ENCODE data around the gene VAT1L.

The VAT1L gene

GRCh38 chr16:77995843-77996455 lies 207.6 kb downstream of the VAT1L start:
- Histone ChIP-seq H3K9me2 (replicated peaks; ENCODE audit: insufficient read depth, low read length) (no peaks in the 10 kb centered on the region), H3K9ac (ENCODE audit: low read length) (no peak overlapping the region), H3K27me3 (replicated peaks; ENCODE audit: insufficient read depth, low read length) (no peaks in the 10 kb centered on the region), H3K27ac (ENCODE audit: low read length) (no peak overlapping the region), H3K9me3 (replicated peaks; ENCODE audit: insufficient read depth, low read length) (no peaks in the 10 kb centered on the region), H3K79me2 (ENCODE audit: low read length) (no peaks in the 10 kb centered on the region), H3K4me1 (ENCODE audit: low read length) (no peaks in the 10 kb centered on the region), H2AFZ (ENCODE audit: low read length) (no peak overlapping the region), H3F3A (ENCODE audit: insufficient read depth, low read length) (no peaks in the 10 kb centered on the region), H3K4me2 (ENCODE audit: low read depth, low read length) (no peak overlapping the region), H4K20me1 (ENCODE audit: insufficient read depth, low read length) (no peaks in the 10 kb centered on the region), H3K4me3 (ENCODE audit: low read length) (no peak overlapping the region), H3K36me3 (replicated peaks; ENCODE audit: insufficient read depth, low read length) (no peaks in the 10 kb centered on the region)
- TF ChIP-seq CTCF (IDR thresholded peaks at IDR 0.05; ENCODE audit: low read length) (no peak), EZH2phosphoT487 (IDR thresholded peaks at IDR 0.05; ENCODE audit: low read length) (no peak), EZH2 (optimal IDR thresholded peaks at IDR 0.05; ENCODE audit: low read depth, low read length) (no peak)
- DNase-seq, result no peak

GRCh38 chr16:77998350-77999023 lies 210.1 kb downstream of the VAT1L start:
- TF ChIP-seq EZH2phosphoT487 (IDR thresholded peaks at IDR 0.05; ENCODE audit: low read length) (no peak), EZH2 (optimal IDR thresholded peaks at IDR 0.05; ENCODE audit: low read depth, low read length) (no peak), CTCF (IDR thresholded peaks at IDR 0.05; ENCODE audit: low read length) (no peak)
- no peaks in the 10 kb centered on the region for H3K79me2 ChIP-seq (ENCODE audit: low read length)
- H3F3A ChIP-seq (ENCODE audit: insufficient read depth, low read length), result no peaks in the 10 kb centered on the region
- no peak overlapping the region for H3K27ac ChIP-seq (ENCODE audit: low read length)
- H3K4me3 ChIP-seq (ENCODE audit: low read length), result no peak overlapping the region
- H3K27me3 ChIP-seq (replicated peaks; ENCODE audit: insufficient read depth, low read length), result no peaks in the 10 kb centered on the region
- H3K9me3 ChIP-seq (replicated peaks; ENCODE audit: insufficient read depth, low read length), result no peaks in the 10 kb centered on the region
- no peak overlapping the region for H3K9ac ChIP-seq (ENCODE audit: low read length)
- no peak overlapping the region for H2AFZ ChIP-seq (ENCODE audit: low read length)
- no peaks in the 10 kb centered on the region for H3K4me1 ChIP-seq (ENCODE audit: low read length)
- no peak overlapping the region for H3K4me2 ChIP-seq (ENCODE audit: low read depth, low read length)
- no peaks in the 10 kb centered on the region for H3K36me3 ChIP-seq (replicated peaks; ENCODE audit: insufficient read depth, low read length)
- no peaks in the 10 kb centered on the region for H4K20me1 ChIP-seq (ENCODE audit: insufficient read depth, low read length)
- DNase-seq, result no peak
- H3K9me2 ChIP-seq (replicated peaks; ENCODE audit: insufficient read depth, low read length), result no peaks in the 10 kb centered on the region

GRCh38 chr16:78001451-78002025 lies 213.2 kb downstream of the VAT1L start:
- Histone ChIP-seq H3K9me2 (replicated peaks; ENCODE audit: insufficient read depth, low read length) (no peaks in the 10 kb centered on the region), H3K9me3 (replicated peaks; ENCODE audit: insufficient read depth, low read length) (no peaks in the 10 kb centered on the region), H4K20me1 (ENCODE audit: insufficient read depth, low read length) (no peaks in the 10 kb centered on the region), H3K4me1 (ENCODE audit: low read length) (no peaks in the 10 kb centered on the region), H3F3A (ENCODE audit: insufficient read depth, low read length) (no peaks in the 10 kb centered on the region), H3K4me3 (ENCODE audit: low read length) (no peak overlapping the region), H2AFZ (ENCODE audit: low read length) (no peak overlapping the region), H3K36me3 (replicated peaks; ENCODE audit: insufficient read depth, low read length) (no peaks in the 10 kb centered on the region), H3K27ac (ENCODE audit: low read length) (no peak overlapping the region), H3K4me2 (ENCODE audit: low read depth, low read length) (no peak overlapping the region), H3K27me3 (replicated peaks; ENCODE audit: insufficient read depth, low read length) (no peaks in the 10 kb centered on the region), H3K79me2 (ENCODE audit: low read length) (no peaks in the 10 kb centered on the region), H3K9ac (ENCODE audit: low read length) (no peak overlapping the region)
- TF ChIP-seq EZH2phosphoT487 (IDR thresholded peaks at IDR 0.05; ENCODE audit: low read length) (no peak), CTCF (IDR thresholded peaks at IDR 0.05; ENCODE audit: low read length) (no peak), EZH2 (optimal IDR thresholded peaks at IDR 0.05; ENCODE audit: low read depth, low read length) (no peak)
- no peak for DNase-seq
